Right atrium auricular region (tissue), 2 donors: ENCODE measurements around the gene ALDH1A1. TPM values are rescaled to one million over a fixed set of nuclear protein-coding genes. Genes with fewer than 3 reads are reported as not detected.
A peak's percentile ranks its signal among the peaks of the same experiment; 100 is the strongest.

Source experiments
- DNase-seq: peaks from one replicate; pipeline ENCODE4 v3.0.0-alpha.2; 2019; ENCODE audit warnings: low spot score
- H3K27ac ChIP-seq, 2 donors: fragments of 200-600 bp; sonication (generic); 1 replicate in 1 of 2; 2 replicates in 1 of 2; pipeline ENCODE4 v1.5.1; 2016 to 2019
- H3K27me3 ChIP-seq, 2 donors: fragments of 200-600 bp; sonication (generic); one replicate each; pipeline versions ENCODE4 v1.5.1 to v1.6.0; 2017 to 2019
- H3K36me3 ChIP-seq: fragments of 200-600 bp; sonication (generic); one replicate; pipeline ENCODE4 v1.5.1; 2016
- H3K4me1 ChIP-seq, 2 donors: fragments of 200-600 bp; sonication (generic); one replicate each; pipeline versions ENCODE4 v1.5.1 to v1.6.0; 2017 to 2019
- H3K4me3 ChIP-seq, 2 donors: fragments of 200-600 bp; sonication (generic); 1 replicate in 1 of 2; 2 replicates in 1 of 2; pipeline ENCODE4 v1.5.1; 2017 to 2019; ENCODE audit warnings: mild to moderate bottlenecking in 1 of 2, moderate library complexity in 1 of 2
- H3K9me3 ChIP-seq, 2 donors: fragments of 200-600 bp; sonication (generic); one replicate each; pipeline ENCODE4 v1.5.1; 2019
- CTCF ChIP-seq, 2 donors: fragments of 200-600 bp; sonication (generic); IDR thresholded peaks; one replicate each; pipeline ENCODE4 v1.5.1; 2019; ENCODE audit warnings: antibody characterized with exemption in 2 of 2
- total RNA-seq, 2 donors: library from RNA; depleted of rRNA; stranded (reverse); fragments of >200 nt; gene quantifications; one replicate each; pipeline ENCODE4 v1.1.0, GENCODE V29; 2016

Gene ALDH1A1
- total RNA-seq, 2 donors from 2014 or later = 24.0 to 32.2 TPM

DNA sequence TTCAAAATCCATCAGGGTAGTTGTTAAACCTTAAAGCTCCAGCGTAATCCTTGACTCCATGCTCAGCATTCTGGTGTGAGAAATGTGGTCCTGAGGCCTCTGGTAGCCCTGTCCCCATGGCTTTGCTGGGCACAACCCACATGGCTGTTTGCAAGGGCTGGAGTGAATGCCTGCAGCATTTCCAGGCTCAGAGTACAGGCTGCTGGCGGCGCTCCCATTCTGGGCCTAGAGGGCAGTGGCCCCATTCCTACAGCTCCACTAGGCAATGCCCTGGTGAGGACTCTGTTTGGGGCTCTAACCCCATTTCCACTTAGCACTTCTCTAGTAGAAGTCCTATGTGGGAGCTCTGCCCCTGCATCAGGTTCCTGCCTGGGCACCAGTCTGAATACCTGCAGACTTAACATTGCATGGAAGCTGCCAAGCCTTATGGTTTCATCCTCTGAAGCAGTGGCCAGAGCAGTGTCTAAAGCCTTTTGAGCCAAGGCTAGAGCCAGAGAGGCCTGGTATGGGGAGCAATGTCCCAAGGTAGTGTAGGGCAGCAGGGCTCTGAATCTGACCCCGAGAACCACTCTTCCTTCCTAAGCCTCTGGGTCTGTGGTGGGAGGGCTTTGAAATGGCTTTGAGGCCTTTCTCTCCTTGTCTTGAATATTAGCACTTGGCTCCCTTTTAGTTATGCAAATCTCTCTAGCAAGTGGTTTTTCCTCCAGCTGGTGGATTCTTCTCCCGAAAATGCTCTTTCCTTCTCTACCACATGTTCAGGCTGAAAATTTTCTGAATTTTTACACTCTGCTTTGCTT lies 5.8 kb upstream of the ALDH1A1 start:
- Histone ChIP-seq H3K36me3 (no peaks in the 10 kb centered on the region), H3K27ac (no peak overlapping the region), H3K9me3 (peaks cover 0 to 11% of the 10 kb centered on the region in 2 donors), H3K4me1 (no peaks in the 10 kb centered on the region), H3K4me3 (no peak overlapping the region), H3K27me3 (no peaks in the 10 kb centered on the region)
- DNase-seq = no peak
- TF ChIP-seq CTCF (IDR thresholded peaks at IDR 0.05) = no peak

DNA sequence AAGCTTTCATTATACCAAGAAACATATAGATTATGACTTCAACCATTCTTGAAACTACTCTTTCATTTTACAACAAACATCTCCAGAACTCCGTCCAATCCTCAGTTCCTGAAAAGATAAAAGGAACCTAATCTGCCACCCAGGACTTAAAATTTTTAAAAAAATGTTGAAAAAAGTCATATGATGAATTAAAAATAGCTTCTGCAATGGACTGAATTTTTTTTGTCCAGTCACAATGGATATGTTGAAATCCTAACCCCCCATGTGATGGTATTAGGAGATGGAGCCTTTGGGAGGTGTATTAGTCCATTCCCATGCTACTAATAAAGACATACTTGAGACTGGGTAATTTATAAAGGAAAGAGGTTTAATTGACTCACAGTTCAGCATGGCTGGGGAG lies 2.7 kb upstream of the ALDH1A1 start:
- no peak overlapping the region for H3K4me3 ChIP-seq
- H3K27me3 ChIP-seq = no peaks in the 10 kb centered on the region
- H3K36me3 ChIP-seq = no peaks in the 10 kb centered on the region
- peak overlapping the region in 1 of 2 donors; percentile 12 for H3K27ac ChIP-seq
- no peaks in the 10 kb centered on the region for H3K4me1 ChIP-seq
- DNase-seq = no peak
- TF ChIP-seq CTCF (IDR thresholded peaks at IDR 0.05) = no peak
- peaks cover 0 to 11% of the 10 kb centered on the region in 2 donors for H3K9me3 ChIP-seq

DNA sequence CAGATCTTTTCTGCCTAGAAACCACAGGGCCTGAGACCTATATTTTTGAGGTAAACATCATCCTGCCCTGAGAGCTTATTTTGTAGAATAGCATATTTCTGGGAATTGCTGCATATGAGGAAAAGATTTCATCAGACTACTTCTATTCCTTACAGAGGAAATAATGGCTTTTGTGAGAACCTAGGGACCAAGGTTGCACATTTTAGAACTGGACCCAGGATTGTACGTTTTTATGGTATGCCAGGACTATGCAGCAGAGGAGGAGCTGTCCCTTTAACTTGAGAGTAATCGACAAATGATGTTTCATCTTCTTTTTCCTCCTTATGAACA lies 2.2 kb upstream of the ALDH1A1 start:
- no peak for TF ChIP-seq CTCF (IDR thresholded peaks at IDR 0.05)
- Histone ChIP-seq H3K27ac (peak overlapping the region; percentile 9 to 12), H3K4me1 (no peaks in the 10 kb centered on the region), H3K9me3 (peaks cover 0 to 11% of the 10 kb centered on the region in 2 donors), H3K36me3 (no peaks in the 10 kb centered on the region), H3K4me3 (no peak overlapping the region), H3K27me3 (no peaks in the 10 kb centered on the region)
- no peak for DNase-seq

- Histone ChIP-seq H3K4me1 (no peaks in the 10 kb centered on the region), H3K4me3 (no peak overlapping the region), H3K27ac (peak overlapping the region; percentile 23 to 62), H3K27me3 (no peaks in the 10 kb centered on the region), H3K36me3 (no peaks in the 10 kb centered on the region), H3K9me3 (peaks cover 0 to 11% of the 10 kb centered on the region in 2 donors)
- TF ChIP-seq CTCF (IDR thresholded peaks at IDR 0.05) = no peak
- DNase-seq = peak; percentile 63
Observed at GRCh38 chr9:72954431-72955125, 1.7 kb upstream of the ALDH1A1 start.

GRCh38 chr9:72952381-72952690 lies 517 bp downstream of the ALDH1A1 start:
- Histone ChIP-seq H3K4me3 (peak overlapping the region; percentile 24 to 37), H3K9me3 (no peaks in the 10 kb centered on the region), H3K4me1 (no peaks in the 10 kb centered on the region), H3K36me3 (no peaks in the 10 kb centered on the region), H3K27ac (peak overlapping the region; percentile 52 to 62), H3K27me3 (no peaks in the 10 kb centered on the region)
- DNase-seq = no peak
- no peak for TF ChIP-seq CTCF (IDR thresholded peaks at IDR 0.05)
